HFFc6 (cell line): ENCODE data around the gene CRHR1. TPM values are rescaled to one million over a fixed set of nuclear protein-coding genes. Genes with fewer than 3 reads are reported as not detected.

Experiments
- DNase-seq: peaks from one replicate; pipeline ENCODE4 v3.0.0-alpha.2; 2018
- H3K27ac Mint-ChIP-seq: 2 replicates; pipeline ENCODE4 v1.8.0; 2020; ENCODE audit warnings: mild to moderate bottlenecking, mixed read lengths
- H3K27me3 Mint-ChIP-seq: 2 replicates; pipeline ENCODE4 v1.8.0; 2021; ENCODE audit warnings: mild to moderate bottlenecking, moderate library complexity, mixed read lengths; ENCODE audit not compliant: insufficient read depth
- H3K36me3 Mint-ChIP-seq: 2 replicates; pipeline ENCODE4 v1.8.0; 2021; ENCODE audit warnings: low read depth, mixed read lengths
- H3K4me1 Mint-ChIP-seq: 2 replicates; pipeline ENCODE4 v1.8.0; 2020; ENCODE audit warnings: low read depth, mixed read lengths
- H3K4me3 Mint-ChIP-seq: 2 replicates; pipeline ENCODE4 v1.8.0; 2020; ENCODE audit warnings: mild to moderate bottlenecking, moderate library complexity, mixed read lengths
- H3K9me3 Mint-ChIP-seq: 2 replicates; pipeline ENCODE4 v1.8.0; 2020; ENCODE audit warnings: mild to moderate bottlenecking, mixed read lengths
- total RNA-seq, 6 experiments: library from RNA; stranded (reverse); fragmentation: NEBNext Ultra II Directional; extraction: Animal tissue kit (Norgen Biotek cat#: 25700); gene quantifications; 2 replicates in 1 of 6; 3 replicates in 5 of 6; pipeline ENCODE4 v1.2.3, GENCODE V29; 2021
- TF ChIP-seq, protein P1 (sequence below): fragments of 200-600 bp; sonication (generic); IDR thresholded peaks from 2 replicates; pipeline ENCODE4 v1.5.0; 2021; ENCODE audit warnings: antibody characterized with exemption, mild to moderate bottlenecking

Gene CRHR1
- total RNA-seq, 6 experiments from 2014 or later = not detected

DNA sequence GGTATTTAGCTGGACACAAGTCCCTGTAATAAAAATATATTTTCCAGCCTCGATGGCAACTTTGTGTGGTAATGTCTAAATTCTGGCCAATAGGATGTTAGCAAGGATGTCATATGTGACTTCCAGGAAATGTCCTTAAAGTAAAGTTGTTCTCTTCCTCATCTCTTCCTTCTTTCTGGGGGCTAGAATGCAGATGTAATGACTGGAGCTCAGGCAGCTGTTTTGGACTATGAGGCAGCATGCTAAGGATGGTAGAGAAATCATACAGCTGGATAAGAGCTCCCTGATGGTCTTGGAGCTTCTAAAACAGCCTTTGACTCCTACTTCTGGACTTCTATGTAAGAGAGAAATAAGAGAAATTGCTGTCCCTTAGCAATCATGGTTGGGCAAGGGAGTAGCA, 93.3 kb downstream of the CRHR1 start:
- Mint-ChIP-seq H3K9me3 (no peaks in the 10 kb centered on the region), H3K27ac (no peak overlapping the region), H3K36me3 (no peaks in the 10 kb centered on the region), H3K4me3 (no peak overlapping the region), H3K27me3 (peaks cover 25% of the 10 kb centered on the region), H3K4me1 (no peaks in the 10 kb centered on the region)
- TF ChIP-seq, protein P1, sequence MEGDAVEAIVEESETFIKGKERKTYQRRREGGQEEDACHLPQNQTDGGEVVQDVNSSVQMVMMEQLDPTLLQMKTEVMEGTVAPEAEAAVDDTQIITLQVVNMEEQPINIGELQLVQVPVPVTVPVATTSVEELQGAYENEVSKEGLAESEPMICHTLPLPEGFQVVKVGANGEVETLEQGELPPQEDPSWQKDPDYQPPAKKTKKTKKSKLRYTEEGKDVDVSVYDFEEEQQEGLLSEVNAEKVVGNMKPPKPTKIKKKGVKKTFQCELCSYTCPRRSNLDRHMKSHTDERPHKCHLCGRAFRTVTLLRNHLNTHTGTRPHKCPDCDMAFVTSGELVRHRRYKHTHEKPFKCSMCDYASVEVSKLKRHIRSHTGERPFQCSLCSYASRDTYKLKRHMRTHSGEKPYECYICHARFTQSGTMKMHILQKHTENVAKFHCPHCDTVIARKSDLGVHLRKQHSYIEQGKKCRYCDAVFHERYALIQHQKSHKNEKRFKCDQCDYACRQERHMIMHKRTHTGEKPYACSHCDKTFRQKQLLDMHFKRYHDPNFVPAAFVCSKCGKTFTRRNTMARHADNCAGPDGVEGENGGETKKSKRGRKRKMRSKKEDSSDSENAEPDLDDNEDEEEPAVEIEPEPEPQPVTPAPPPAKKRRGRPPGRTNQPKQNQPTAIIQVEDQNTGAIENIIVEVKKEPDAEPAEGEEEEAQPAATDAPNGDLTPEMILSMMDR = no peak
- no peak for DNase-seq

DNA sequence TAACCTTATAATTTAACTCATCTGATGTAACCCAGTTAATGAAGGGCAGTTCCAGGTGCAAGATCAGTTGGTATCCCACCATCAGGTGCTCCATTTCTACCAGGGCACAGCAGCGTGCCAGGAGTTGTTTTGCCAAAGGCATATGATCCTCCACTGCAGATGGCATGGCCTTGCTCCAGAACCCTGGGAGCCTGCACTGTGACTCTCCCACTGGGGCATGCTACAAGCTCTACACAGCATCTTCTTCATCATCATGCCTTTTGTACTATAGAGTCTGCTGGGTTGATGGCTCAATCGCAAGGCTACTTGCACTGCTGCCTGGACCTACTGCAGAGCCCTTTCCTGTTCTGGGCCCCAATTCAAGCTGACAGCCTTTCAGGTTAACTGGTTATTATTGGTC, 98.9 kb downstream of the CRHR1 start:
- TF ChIP-seq, protein P1 = no peak
- no peak for DNase-seq
- Mint-ChIP-seq H3K27ac (no peak overlapping the region), H3K4me3 (no peak overlapping the region), H3K4me1 (no peaks in the 10 kb centered on the region), H3K27me3 (peaks cover 28% of the 10 kb centered on the region), H3K9me3 (no peaks in the 10 kb centered on the region), H3K36me3 (no peaks in the 10 kb centered on the region)

Other genes starting within 250 kb of the CRHR1 start
- gene SPPL2C, start 60.6 kb downstream of the CRHR1 start, total RNA-seq = not detected
- gene MAPT, start 110.2 kb downstream of the CRHR1 start, total RNA-seq = under 1 TPM; 0.11 to 0.43 (median 0.26) TPM
- gene STH, start 214.9 kb downstream of the CRHR1 start, total RNA-seq = not detected